Measurements from ENCODE around the gene SHPK. TPM values are rescaled to one million over a fixed set of nuclear protein-coding genes. Genes with fewer than 3 reads are reported as not detected.
A peak's percentile ranks its signal among the peaks of the same experiment; 100 is the strongest.

SHPK gene
- total RNA-seq, 3 donors from 2014 or later: 9.5 to 17.4 (median 16.4) TPM

DNA sequence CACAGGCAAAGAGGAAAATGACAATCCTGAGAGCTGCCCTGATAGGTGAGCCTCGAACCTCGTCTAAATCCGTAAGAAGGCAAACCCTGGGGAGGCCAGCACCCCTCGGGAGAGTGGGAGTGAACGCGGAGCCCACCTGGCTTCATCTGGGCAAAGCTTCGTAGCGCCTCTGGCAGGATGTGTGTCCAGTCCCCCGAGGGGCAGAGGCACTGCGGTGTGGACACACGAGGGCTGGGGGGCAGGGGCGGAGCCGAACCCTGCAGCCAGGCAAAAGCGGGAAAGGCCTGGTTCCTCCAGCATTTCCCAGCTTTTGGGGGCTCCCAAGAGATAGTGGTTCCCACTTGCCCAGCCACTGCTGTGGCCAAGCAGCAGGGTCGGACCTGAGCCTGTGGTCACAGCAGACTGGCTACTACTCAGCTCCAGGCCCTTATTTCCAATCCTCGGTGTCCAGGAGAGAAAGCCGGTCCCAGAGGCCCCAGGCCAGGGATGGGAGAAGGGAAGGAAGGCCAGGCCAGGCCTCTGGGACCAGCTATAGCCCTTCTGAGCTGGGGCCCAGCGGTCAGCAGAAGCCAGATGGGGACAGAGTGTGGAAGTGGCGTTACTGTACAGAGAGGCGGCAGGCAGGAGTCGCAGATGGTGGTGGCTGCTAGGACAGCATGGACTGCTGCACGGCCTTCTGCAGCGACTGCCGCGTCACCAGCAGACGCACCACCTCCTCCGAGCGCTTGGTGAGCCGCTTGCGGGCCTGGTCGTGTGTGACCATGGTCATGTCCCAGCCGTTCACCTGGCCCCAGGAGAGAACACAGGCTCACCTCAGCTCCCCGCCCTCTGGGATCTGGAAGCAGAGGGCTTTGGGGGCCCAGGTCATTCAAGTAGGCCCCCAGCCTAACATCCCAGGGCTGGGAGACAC is 27.3 kb upstream of the SHPK start:
- intact Hi-C loops (cut with DNase I; ENCODE audit: low total_unique reads): no loop called here
- H3K27ac ChIP-seq: no peak overlapping the region
- no peaks in the 10 kb centered on the region for H3K36me3 ChIP-seq
- peaks cover 3 to 14% of the 10 kb centered on the region in 2 donors for H3K4me1 ChIP-seq
- H3K4me3 ChIP-seq: no peak overlapping the region
- no peaks in the 10 kb centered on the region for H3K27me3 ChIP-seq
- TF ChIP-seq, protein P1, sequence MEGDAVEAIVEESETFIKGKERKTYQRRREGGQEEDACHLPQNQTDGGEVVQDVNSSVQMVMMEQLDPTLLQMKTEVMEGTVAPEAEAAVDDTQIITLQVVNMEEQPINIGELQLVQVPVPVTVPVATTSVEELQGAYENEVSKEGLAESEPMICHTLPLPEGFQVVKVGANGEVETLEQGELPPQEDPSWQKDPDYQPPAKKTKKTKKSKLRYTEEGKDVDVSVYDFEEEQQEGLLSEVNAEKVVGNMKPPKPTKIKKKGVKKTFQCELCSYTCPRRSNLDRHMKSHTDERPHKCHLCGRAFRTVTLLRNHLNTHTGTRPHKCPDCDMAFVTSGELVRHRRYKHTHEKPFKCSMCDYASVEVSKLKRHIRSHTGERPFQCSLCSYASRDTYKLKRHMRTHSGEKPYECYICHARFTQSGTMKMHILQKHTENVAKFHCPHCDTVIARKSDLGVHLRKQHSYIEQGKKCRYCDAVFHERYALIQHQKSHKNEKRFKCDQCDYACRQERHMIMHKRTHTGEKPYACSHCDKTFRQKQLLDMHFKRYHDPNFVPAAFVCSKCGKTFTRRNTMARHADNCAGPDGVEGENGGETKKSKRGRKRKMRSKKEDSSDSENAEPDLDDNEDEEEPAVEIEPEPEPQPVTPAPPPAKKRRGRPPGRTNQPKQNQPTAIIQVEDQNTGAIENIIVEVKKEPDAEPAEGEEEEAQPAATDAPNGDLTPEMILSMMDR (IDR thresholded peaks at IDR 0.05): no peak
- no peak for TF ChIP-seq POLR2AphosphoS5 (IDR thresholded peaks at IDR 0.05)
- no peak for TF ChIP-seq POLR2A (IDR thresholded peaks at IDR 0.05)
- no peak for DNase-seq (ENCODE audit: low spot score in 2 of 2)
- H3K9me3 ChIP-seq: no peaks in the 10 kb centered on the region

DNA sequence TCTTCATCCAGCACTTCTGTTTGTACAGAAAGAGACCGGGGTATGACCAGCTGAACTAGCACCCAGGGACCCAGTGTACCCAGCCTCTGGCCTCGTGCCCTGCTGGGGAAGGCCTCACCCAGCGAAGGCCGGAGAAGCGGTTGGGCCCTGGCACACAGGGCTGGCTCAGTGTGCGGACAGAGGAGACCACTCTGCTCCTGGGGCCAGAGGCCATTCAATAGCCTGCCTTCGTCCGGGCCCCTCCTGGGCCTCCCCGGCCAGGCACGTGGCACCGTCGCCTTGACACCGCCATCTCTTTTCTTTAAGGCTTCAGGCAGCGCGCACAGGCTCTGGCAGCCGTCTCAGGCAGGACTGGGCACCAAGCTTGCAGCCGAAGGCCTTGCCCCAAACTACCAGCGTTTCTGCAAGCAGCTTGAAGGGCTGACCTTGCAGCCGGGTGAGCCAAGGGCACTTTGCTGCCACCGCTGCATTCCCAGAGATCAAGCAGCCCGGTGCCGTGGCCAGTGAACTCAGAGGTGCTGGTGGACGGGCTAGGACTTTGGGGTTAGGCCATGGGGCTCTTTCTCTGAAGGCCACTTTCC is 24.4 kb upstream of the SHPK start:
- TF ChIP-seq POLR2A (IDR thresholded peaks at IDR 0.05) (no peak), POLR2AphosphoS5 (IDR thresholded peaks at IDR 0.05) (no peak)
- TF ChIP-seq, protein P1 (IDR thresholded peaks at IDR 0.05): no peak
- no peaks in the 10 kb centered on the region for H3K9me3 ChIP-seq
- peak overlapping the region; percentile 68 to 80 for H3K27ac ChIP-seq
- no peaks in the 10 kb centered on the region for H3K27me3 ChIP-seq
- intact Hi-C loops (cut with DNase I; ENCODE audit: low total_unique reads): no loop called here
- H3K4me1 ChIP-seq: peaks cover 0 to 5% of the 10 kb centered on the region in 2 donors
- no peaks in the 10 kb centered on the region for H3K36me3 ChIP-seq
- no peak overlapping the region for H3K4me3 ChIP-seq
- no peak for DNase-seq (ENCODE audit: low spot score in 2 of 2)

DNA sequence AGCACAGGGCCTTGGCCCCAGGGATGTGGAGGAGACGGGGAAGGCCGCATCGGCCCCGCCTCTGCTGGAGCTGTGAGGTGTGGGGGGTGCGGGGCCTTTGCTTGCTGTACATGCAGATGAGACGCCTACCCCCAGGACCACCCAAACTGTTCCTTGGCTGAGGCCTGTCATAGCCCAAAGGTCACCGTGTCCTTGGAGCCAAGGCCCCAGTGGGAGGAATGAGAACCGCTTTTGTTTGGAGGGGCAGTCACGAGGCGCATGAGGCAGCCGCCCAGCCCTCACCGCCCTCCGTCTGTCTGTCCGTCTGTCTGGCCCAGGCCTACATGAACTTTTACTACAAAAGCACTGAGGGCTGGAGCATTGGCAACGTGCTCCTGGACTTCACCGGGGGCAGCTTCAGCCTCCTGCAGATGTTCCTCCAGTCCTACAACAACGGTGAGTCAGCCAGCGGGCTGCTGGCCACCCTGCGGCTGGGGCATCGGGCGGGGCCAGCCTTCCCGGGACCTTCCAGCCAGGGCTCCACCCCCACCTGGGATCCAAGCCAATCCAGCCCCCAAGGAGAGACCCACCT is 23.6 kb upstream of the SHPK start:
- intact Hi-C loops (cut with DNase I; ENCODE audit: low total_unique reads): no loop called here
- Histone ChIP-seq H3K4me3 (no peak overlapping the region), H3K9me3 (no peaks in the 10 kb centered on the region), H3K4me1 (peaks cover 0 to 5% of the 10 kb centered on the region in 2 donors), H3K27ac (peak overlapping the region; percentile 68 to 80), H3K36me3 (no peaks in the 10 kb centered on the region), H3K27me3 (no peaks in the 10 kb centered on the region)
- TF ChIP-seq POLR2AphosphoS5 (IDR thresholded peaks at IDR 0.05): peak in 1 of 3 donors; percentile 46
- TF ChIP-seq, protein P1 (IDR thresholded peaks at IDR 0.05): peak in 1 of 3 donors; percentile 22
- no peak for TF ChIP-seq POLR2A (IDR thresholded peaks at IDR 0.05)
- peak; percentile 37 to 69 for DNase-seq (ENCODE audit: low spot score in 2 of 2)

- Histone ChIP-seq H3K27ac (peak overlapping the region; percentile 68 to 80), H3K9me3 (no peaks in the 10 kb centered on the region), H3K36me3 (no peaks in the 10 kb centered on the region), H3K4me1 (peaks cover 0 to 5% of the 10 kb centered on the region in 2 donors), H3K27me3 (no peaks in the 10 kb centered on the region), H3K4me3 (no peak overlapping the region)
- DNase-seq (ENCODE audit: low spot score in 2 of 2): no peak
- TF ChIP-seq POLR2A (IDR thresholded peaks at IDR 0.05) (no peak), POLR2AphosphoS5 (IDR thresholded peaks at IDR 0.05) (no peak)
- TF ChIP-seq, protein P1 (IDR thresholded peaks at IDR 0.05): no peak
- intact Hi-C loops (cut with DNase I; ENCODE audit: low total_unique reads): no loop called here
Observed at GRCh38 chr17:3658784-3659449, 22.9 kb upstream of the SHPK start.
